SK-N-SH (cell line): Measurements from ENCODE around the gene MAP4K4. TPM values are rescaled to one million over a fixed set of nuclear protein-coding genes. Genes with fewer than 3 reads are reported as not detected.

Source experiments
- CTCF ChIA-PET: fragments of 300-600, 350-600 bp; formaldehyde crosslinking; extraction: SDS; loops from one replicate; lab custom pipeline; 2021; lab: Yijun Ruan, JAX
- POLR2A ChIA-PET: fragments of 350-600 bp; sonication (Branson Sonifier 250); formaldehyde crosslinking; extraction: SDS; loops from one replicate; lab custom pipeline; 2020; ENCODE audit warnings: antibody characterized with exemption, inconsistent platforms; lab: Yijun Ruan, JAX
- DNase-seq: peaks from one replicate; pipeline ENCODE4 v3.0.0; 2012
- H2AFZ ChIP-seq: fragments of 200-600 bp; sonication (generic); 2 replicates; pipeline ENCODE4 v1.8.1; 2016; ENCODE audit warnings: antibody characterized with exemption, mild to moderate bottlenecking, low read depth
- H3F3A ChIP-seq: fragments of 200-600 bp; sonication (generic); replicated peaks from 2 replicates; pipeline ENCODE3; 2016; ENCODE audit warnings: antibody characterized with exemption, mild to moderate bottlenecking; ENCODE audit not compliant: insufficient read depth
- H3K27ac ChIP-seq, 2 experiments: fragments of 200-500 bp in 1 of 2; fragments of 200-600 bp in 1 of 2; sonication (Bioruptor generic) in 1 of 2; sonication (generic), shearing (Covaris generic) in 1 of 2; 2 replicates each; pipeline versions ENCODE4 v1.5.1 to v1.6.1; 2014 to 2016; ENCODE audit warnings: low read depth in 2 of 2, inconsistent platforms in 1 of 2, low read length in 1 of 2, mild to moderate bottlenecking in 1 of 2, mixed read lengths in 1 of 2
- H3K27me3 ChIP-seq: fragments of 200-600 bp; sonication (generic), shearing (Covaris generic); 2 replicates; pipeline ENCODE4 v1.6.1; 2016; ENCODE audit warnings: mixed run types; ENCODE audit not compliant: insufficient read depth
- H3K36me3 ChIP-seq, 2 experiments: fragments of 200-500 bp in 1 of 2; fragments of 200-600 bp in 1 of 2; sonication (Bioruptor generic) in 1 of 2; sonication (generic) in 1 of 2; replicated peaks in 1 of 2; 2 replicates each; pipeline versions ENCODE3 to v1.5.1; 2014 to 2016; ENCODE audit warnings: low read length in 1 of 2, mild to moderate bottlenecking in 1 of 2; ENCODE audit not compliant: insufficient read depth in 2 of 2, control insufficient read depth in 1 of 2
- H3K4me1 ChIP-seq, 2 experiments: fragments of 200-500 bp in 1 of 2; fragments of 200-600 bp in 1 of 2; sonication (Bioruptor generic) in 1 of 2; sonication (generic), shearing (Covaris generic) in 1 of 2; 2 replicates each; pipeline versions ENCODE4 v1.5.1 to v1.6.1; 2014 to 2016; ENCODE audit warnings: low read depth in 1 of 2, low read length in 1 of 2, mixed run types in 1 of 2; ENCODE audit not compliant: insufficient read depth in 2 of 2, control insufficient read depth in 1 of 2
- H3K4me2 ChIP-seq: fragments of 200-600 bp; sonication (generic), shearing (Covaris generic); 2 replicates; pipeline ENCODE4 v1.6.1; 2017; ENCODE audit warnings: mixed run types
- H3K4me3 ChIP-seq, 2 experiments: fragments of 200-500 bp in 1 of 2; fragments of 200-600 bp in 1 of 2; sonication (Bioruptor generic) in 1 of 2; sonication (generic), shearing (Covaris generic) in 1 of 2; 2 replicates each; pipeline versions ENCODE4 v1.5.1 to v1.8.1; 2014 to 2016; ENCODE audit warnings: low read depth in 2 of 2, inconsistent platforms in 1 of 2, low read length in 1 of 2, mild to moderate bottlenecking in 1 of 2, mixed read lengths in 1 of 2, moderate library complexity in 1 of 2
- H3K79me2 ChIP-seq: fragments of 200-600 bp; sonication (generic); 2 replicates; pipeline ENCODE4 v1.8.1; 2017; ENCODE audit warnings: mild to moderate bottlenecking; ENCODE audit not compliant: insufficient read depth
- H3K9ac ChIP-seq: fragments of 200-600 bp; sonication (generic); 2 replicates; pipeline ENCODE4 v1.6.1; 2017; ENCODE audit warnings: mixed run types
- H3K9me2 ChIP-seq: fragments of 200-600 bp; sonication (generic); 2 replicates; pipeline ENCODE4 v1.6.1; 2017; ENCODE audit warnings: mixed run types
- H3K9me3 ChIP-seq: fragments of 200-600 bp; sonication (generic); 2 replicates; pipeline ENCODE4 v1.6.1; 2017; ENCODE audit warnings: mixed run types, mild to moderate bottlenecking, moderate library complexity
- H4K20me1 ChIP-seq: fragments of 200-600 bp; sonication (generic); 2 replicates; pipeline ENCODE4 v1.6.1; 2017; ENCODE audit warnings: mild to moderate bottlenecking, mixed run types; ENCODE audit not compliant: insufficient read depth
- CHD2 ChIP-seq: fragments of 150-350 bp; IDR thresholded peaks from 2 replicates; pipeline ENCODE4 v1.6.1; 2018; ENCODE audit warnings: low read length; ENCODE audit not compliant: partially characterized antibody
- EP300 ChIP-seq, 2 experiments: IDR thresholded peaks; 2 replicates each; pipeline versions ENCODE4 v1.4.0 to v1.6.1; 2012; ENCODE audit warnings: borderline replicate concordance in 1 of 2, low read depth in 1 of 2, low read length in 1 of 2
- EZH2phosphoT487 ChIP-seq: fragments of 200-600 bp; sonication (generic); IDR thresholded peaks from 2 replicates; pipeline ENCODE4 v1.6.1; 2017; ENCODE audit warnings: low read depth, mixed run types, mild to moderate bottlenecking, antibody characterized with exemption, moderate library complexity, borderline replicate concordance
- JUND ChIP-seq: IDR thresholded peaks from 2 replicates; pipeline ENCODE4 v1.4.0; 2012
- NFIC ChIP-seq: IDR thresholded peaks from 2 replicates; pipeline ENCODE4 v1.4.0; 2012; ENCODE audit warnings: borderline replicate concordance
- NRF1 ChIP-seq: IDR thresholded peaks from 2 replicates; pipeline ENCODE4 v1.6.1; 2012; ENCODE audit warnings: low read depth, mild to moderate bottlenecking, low read length
- POLR2AphosphoS5 ChIP-seq: IDR thresholded peaks from 2 replicates; pipeline ENCODE4 v1.6.1; 2012; ENCODE audit warnings: low read depth, low read length
- RCOR1 ChIP-seq: fragments of 150-350 bp; IDR thresholded peaks from 2 replicates; pipeline ENCODE4 v1.6.1; 2017; ENCODE audit warnings: antibody characterized with exemption, low read length
- RFX5 ChIP-seq: IDR thresholded peaks from 2 replicates; pipeline ENCODE4 v1.6.1; 2012; ENCODE audit warnings: mild to moderate bottlenecking, improper control_type of control experiment, low read length
- RXRA ChIP-seq: IDR thresholded peaks from 2 replicates; pipeline ENCODE4 v1.4.0; 2012; ENCODE audit warnings: low read depth, mild to moderate bottlenecking, borderline replicate concordance
- SIN3A ChIP-seq: IDR thresholded peaks from 2 replicates; pipeline ENCODE4 v1.6.1; 2012; ENCODE audit warnings: low read depth, mild to moderate bottlenecking, low read length, moderate library complexity, borderline replicate concordance
- TCF12 ChIP-seq: IDR thresholded peaks from 2 replicates; pipeline ENCODE4 v1.4.0; 2012
- TEAD4 ChIP-seq: IDR thresholded peaks from 2 replicates; pipeline ENCODE4 v1.4.0; 2012; ENCODE audit warnings: mild to moderate bottlenecking, borderline replicate concordance; ENCODE audit not compliant: insufficient read depth
- YY1 ChIP-seq: IDR thresholded peaks from 2 replicates; pipeline ENCODE4 v1.4.0; 2012; ENCODE audit warnings: low read depth, mild to moderate bottlenecking
- WGBS: methylation state at CpG from one replicate; pipeline ENCODE4 v1.1.6; 2017; ENCODE audit warnings: low lambda C conversion rate; 5-methylcytosine and 5-hydroxymethylcytosine counted together
- polyA plus RNA-seq, 3 experiments: library from polyadenylated mRNA; depleted of rRNA; stranded (reverse); fragments of >200 nt; gene quantifications; 2 replicates each; pipeline ENCODE4 v1.2.3, GENCODE V29; 2012
- TF ChIP-seq, protein P1 (sequence below): IDR thresholded peaks from 2 replicates; pipeline ENCODE4; 2012
- TF ChIP-seq, protein P2 (sequence below): IDR thresholded peaks from 2 replicates; pipeline ENCODE4 v1.4.0; 2012; ENCODE audit warnings: low read depth, borderline replicate concordance
- TF ChIP-seq, protein P3 (sequence below): fragments of 150-350 bp; IDR thresholded peaks from 2 replicates; pipeline ENCODE4 v1.6.1; 2017; ENCODE audit warnings: antibody characterized with exemption, low read length, low read depth, borderline replicate concordance
- TF ChIP-seq, protein P4 (sequence below): IDR thresholded peaks from 2 replicates; pipeline ENCODE4 v1.6.1; 2012; ENCODE audit warnings: mild to moderate bottlenecking, low read depth, low read length, moderate library complexity

Gene MAP4K4
- polyA plus RNA-seq, 1 of the 3 experiments (the other 2 are of a cell fraction): 72.9 TPM

- 91% methylated on average over 3 of the region's 3 CpGs for WGBS
- Histone ChIP-seq H3K9me2 (no peaks in the 10 kb centered on the region), H4K20me1 (peaks cover 5% of the 10 kb centered on the region), H3K4me3 (no peak overlapping the region), H3K4me2 (no peak overlapping the region), H3K9ac (no peak overlapping the region), H3K9me3 (no peaks in the 10 kb centered on the region), H3K36me3 (no peaks in the 10 kb centered on the region), H3K27ac (no peak overlapping the region), H3K4me1 (peaks cover 0 to 5% of the 10 kb centered on the region in 2 experiments; a peak in 2 of 4 replicates), H3K27me3 (no peaks in the 10 kb centered on the region), H3K79me2 (peaks cover 10% of the 10 kb centered on the region), H2AFZ (no peak overlapping the region), H3F3A (peaks cover 13% of the 10 kb centered on the region)
- no peak for DNase-seq
- TF ChIP-seq, protein P1, sequence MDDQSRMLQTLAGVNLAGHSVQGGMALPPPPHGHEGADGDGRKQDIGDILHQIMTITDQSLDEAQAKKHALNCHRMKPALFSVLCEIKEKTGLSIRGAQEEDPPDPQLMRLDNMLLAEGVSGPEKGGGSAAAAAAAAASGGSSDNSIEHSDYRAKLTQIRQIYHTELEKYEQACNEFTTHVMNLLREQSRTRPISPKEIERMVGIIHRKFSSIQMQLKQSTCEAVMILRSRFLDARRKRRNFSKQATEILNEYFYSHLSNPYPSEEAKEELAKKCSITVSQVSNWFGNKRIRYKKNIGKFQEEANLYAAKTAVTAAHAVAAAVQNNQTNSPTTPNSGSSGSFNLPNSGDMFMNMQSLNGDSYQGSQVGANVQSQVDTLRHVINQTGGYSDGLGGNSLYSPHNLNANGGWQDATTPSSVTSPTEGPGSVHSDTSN: no peak
- TF ChIP-seq EZH2phosphoT487: no peak
- TF ChIP-seq YY1: no peak
- TF ChIP-seq NFIC: no peak
- no peak for TF ChIP-seq SIN3A
- no peak for TF ChIP-seq NRF1
- TF ChIP-seq CHD2: no peak
- TF ChIP-seq, protein P2, sequence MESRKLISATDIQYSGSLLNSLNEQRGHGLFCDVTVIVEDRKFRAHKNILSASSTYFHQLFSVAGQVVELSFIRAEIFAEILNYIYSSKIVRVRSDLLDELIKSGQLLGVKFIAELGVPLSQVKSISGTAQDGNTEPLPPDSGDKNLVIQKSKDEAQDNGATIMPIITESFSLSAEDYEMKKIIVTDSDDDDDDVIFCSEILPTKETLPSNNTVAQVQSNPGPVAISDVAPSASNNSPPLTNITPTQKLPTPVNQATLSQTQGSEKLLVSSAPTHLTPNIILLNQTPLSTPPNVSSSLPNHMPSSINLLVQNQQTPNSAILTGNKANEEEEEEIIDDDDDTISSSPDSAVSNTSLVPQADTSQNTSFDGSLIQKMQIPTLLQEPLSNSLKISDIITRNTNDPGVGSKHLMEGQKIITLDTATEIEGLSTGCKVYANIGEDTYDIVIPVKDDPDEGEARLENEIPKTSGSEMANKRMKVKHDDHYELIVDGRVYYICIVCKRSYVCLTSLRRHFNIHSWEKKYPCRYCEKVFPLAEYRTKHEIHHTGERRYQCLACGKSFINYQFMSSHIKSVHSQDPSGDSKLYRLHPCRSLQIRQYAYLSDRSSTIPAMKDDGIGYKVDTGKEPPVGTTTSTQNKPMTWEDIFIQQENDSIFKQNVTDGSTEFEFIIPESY: no peak
- TF ChIP-seq RCOR1: no peak
- no peak for TF ChIP-seq EP300 (IDR thresholded peaks at IDR 0.05; ENCODE audit: borderline replicate concordance in 1 of 2, low read depth in 1 of 2, low read length in 1 of 2)
- no peak for TF ChIP-seq RFX5
- TF ChIP-seq JUND: no peak
- TF ChIP-seq RXRA: no peak
- TF ChIP-seq, protein P3, sequence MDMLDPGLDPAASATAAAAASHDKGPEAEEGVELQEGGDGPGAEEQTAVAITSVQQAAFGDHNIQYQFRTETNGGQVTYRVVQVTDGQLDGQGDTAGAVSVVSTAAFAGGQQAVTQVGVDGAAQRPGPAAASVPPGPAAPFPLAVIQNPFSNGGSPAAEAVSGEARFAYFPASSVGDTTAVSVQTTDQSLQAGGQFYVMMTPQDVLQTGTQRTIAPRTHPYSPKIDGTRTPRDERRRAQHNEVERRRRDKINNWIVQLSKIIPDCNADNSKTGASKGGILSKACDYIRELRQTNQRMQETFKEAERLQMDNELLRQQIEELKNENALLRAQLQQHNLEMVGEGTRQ: no peak
- no peak for TF ChIP-seq POLR2AphosphoS5
- TF ChIP-seq TCF12: no peak
- TF ChIP-seq, protein P4, sequence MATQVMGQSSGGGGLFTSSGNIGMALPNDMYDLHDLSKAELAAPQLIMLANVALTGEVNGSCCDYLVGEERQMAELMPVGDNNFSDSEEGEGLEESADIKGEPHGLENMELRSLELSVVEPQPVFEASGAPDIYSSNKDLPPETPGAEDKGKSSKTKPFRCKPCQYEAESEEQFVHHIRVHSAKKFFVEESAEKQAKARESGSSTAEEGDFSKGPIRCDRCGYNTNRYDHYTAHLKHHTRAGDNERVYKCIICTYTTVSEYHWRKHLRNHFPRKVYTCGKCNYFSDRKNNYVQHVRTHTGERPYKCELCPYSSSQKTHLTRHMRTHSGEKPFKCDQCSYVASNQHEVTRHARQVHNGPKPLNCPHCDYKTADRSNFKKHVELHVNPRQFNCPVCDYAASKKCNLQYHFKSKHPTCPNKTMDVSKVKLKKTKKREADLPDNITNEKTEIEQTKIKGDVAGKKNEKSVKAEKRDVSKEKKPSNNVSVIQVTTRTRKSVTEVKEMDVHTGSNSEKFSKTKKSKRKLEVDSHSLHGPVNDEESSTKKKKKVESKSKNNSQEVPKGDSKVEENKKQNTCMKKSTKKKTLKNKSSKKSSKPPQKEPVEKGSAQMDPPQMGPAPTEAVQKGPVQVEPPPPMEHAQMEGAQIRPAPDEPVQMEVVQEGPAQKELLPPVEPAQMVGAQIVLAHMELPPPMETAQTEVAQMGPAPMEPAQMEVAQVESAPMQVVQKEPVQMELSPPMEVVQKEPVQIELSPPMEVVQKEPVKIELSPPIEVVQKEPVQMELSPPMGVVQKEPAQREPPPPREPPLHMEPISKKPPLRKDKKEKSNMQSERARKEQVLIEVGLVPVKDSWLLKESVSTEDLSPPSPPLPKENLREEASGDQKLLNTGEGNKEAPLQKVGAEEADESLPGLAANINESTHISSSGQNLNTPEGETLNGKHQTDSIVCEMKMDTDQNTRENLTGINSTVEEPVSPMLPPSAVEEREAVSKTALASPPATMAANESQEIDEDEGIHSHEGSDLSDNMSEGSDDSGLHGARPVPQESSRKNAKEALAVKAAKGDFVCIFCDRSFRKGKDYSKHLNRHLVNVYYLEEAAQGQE: no peak
- no peak for TF ChIP-seq TEAD4
- ChIA-PET CTCF (interaction anchor here (1.9 kb wide), 1 partner anchor 275 kb away, joined by 6 read pairs; no protein-coding TSS in a partner anchor), POLR2A (no interaction called here)
Observed at GRCh38 chr2:101693991-101694588, 3.4 kb upstream of the MAP4K4 start.
